Fibroblast of pulmonary artery (primary cell): Measurements from ENCODE around the gene CLN5.
"Not testable (repeated sequence)": the region's sequence is repeated elsewhere in the genome, so short reads cannot be mapped to it uniquely, and the experiment has no call there.

Experiments used
- DNase-seq: peaks from one replicate; pipeline ENCODE4 v3.0.0-alpha.2; 2010; ENCODE audit warnings: low read depth
- H3K4me3 ChIP-seq: replicated peaks from 2 replicates; pipeline ENCODE4 v1.5.1; 2011; ENCODE audit warnings: low read depth, mild to moderate bottlenecking, control low read depth, low read length, moderate library complexity
- TF ChIP-seq, protein P1 (sequence below): IDR thresholded peaks from 2 replicates; pipeline ENCODE4 v1.5.1; 2011; ENCODE audit warnings: mild to moderate bottlenecking, control low read depth, low read length, inconsistent platforms; ENCODE audit errors: missing control alignments

Gene CLN5

DNA sequence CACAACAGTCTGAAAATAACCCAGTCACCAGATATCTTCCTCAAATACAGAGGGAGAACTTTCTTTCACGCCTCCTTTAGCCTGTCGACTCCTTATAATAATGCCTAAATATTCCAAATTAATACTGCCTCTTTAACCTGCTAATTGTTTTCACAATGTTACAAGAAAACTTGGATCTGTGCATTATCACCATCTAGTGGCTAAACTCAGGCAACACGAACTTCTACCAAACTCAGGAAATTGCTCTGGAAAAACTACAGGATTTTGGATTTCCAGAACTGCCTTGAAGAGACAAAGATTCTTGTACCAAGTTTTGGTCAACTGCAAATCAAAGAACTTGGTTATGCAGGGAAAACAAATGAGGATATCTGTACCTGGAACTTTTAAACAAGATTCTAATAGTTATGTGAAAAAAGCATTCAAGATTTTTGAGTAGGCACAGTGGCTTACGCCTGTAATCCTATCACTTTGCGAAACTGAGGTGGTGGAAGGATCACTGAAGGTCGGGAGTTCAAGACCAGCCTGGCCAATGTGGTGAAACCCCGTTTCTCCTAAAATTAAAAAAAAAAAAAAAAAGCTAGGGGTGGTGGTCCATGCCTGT is 10.8 kb downstream of the CLN5 start:
- H3K4me3 ChIP-seq: no peak overlapping the region
- DNase-seq: peak; percentile 65
- TF ChIP-seq, protein P1, sequence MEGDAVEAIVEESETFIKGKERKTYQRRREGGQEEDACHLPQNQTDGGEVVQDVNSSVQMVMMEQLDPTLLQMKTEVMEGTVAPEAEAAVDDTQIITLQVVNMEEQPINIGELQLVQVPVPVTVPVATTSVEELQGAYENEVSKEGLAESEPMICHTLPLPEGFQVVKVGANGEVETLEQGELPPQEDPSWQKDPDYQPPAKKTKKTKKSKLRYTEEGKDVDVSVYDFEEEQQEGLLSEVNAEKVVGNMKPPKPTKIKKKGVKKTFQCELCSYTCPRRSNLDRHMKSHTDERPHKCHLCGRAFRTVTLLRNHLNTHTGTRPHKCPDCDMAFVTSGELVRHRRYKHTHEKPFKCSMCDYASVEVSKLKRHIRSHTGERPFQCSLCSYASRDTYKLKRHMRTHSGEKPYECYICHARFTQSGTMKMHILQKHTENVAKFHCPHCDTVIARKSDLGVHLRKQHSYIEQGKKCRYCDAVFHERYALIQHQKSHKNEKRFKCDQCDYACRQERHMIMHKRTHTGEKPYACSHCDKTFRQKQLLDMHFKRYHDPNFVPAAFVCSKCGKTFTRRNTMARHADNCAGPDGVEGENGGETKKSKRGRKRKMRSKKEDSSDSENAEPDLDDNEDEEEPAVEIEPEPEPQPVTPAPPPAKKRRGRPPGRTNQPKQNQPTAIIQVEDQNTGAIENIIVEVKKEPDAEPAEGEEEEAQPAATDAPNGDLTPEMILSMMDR: peak; percentile 85

DNA sequence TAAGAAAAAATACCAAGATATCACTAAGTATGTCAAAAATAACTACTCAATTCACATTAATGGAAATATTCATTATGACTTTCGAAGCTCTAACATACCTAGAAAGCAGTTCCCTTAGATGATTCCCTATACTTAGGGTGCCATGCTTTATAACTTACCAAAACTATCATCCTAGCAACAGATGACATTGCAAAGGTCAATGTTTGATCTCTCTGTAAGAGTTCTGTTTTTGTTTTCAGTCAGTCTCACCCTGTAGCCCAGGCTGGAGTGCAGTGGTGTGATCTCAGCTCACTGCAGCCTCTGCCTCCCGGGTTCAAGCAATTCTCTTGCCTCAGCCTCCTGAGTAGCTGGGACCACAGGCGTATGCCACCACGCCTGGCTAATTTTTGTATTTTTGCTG is 16.5 kb downstream of the CLN5 start:
- not testable (repeated sequence) for H3K4me3 ChIP-seq

DNA sequence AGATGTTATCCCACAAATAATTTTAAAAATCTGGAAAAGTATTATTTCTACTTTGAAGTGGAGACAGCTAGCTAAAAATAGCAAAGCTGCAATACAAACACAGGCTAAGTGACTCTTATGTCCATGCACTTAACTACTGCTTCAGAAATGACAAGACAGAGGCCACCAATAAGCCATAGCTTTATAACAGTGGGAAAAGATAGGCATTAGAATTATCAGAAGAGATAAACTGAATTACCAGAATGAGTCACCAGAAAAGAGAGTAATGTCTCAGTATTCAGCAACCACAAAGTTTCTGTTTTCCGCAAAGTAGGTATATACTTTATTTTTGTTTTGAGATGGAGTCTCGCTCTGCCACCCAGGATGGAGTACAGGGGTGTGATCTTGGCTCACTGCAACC is 17.1 kb downstream of the CLN5 start:
- no peak overlapping the region for H3K4me3 ChIP-seq
- DNase-seq: no peak
- TF ChIP-seq, protein P1: no peak

More for the DNA sequence above, 16.5 kb downstream of the CLN5 start:
- DNase-seq: not testable (repeated sequence)

GRCh38 chr13:77009719-77010118 is 17.8 kb downstream of the CLN5 start:
- not testable (repeated sequence) for H3K4me3 ChIP-seq, DNase-seq

DNA sequence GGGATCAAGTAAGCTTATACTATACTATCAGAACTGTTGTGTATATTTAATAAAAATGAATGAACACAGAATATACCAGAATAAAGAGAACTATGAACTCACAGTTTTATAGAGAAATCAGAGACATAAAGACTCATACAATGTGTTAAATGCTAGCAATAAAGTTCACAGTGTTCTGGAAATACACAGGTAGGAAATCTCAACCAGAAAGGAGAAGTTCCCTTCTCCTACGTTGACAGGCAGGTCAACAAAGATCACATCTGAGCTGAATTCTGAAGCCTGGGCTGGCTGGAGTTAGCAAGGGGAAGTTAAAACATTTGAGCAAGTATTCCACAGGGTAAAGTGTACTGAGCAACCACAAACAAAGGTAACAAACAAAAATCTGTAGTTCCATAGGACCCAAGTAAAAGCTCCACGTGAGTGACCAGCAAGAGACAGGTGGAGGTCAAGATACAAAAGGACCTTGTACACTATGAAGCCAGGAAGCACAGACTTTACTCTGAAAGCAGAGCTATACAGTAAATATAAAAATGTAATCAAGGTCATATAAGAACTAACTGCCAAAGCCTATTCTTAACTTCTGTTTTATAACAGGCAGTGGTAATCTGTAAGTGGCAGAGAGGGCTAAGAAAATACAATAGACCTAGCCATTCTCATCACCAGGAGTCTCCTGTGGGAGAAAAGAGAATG is 22.1 kb downstream of the CLN5 start:
- DNase-seq: no peak
- H3K4me3 ChIP-seq: no peak overlapping the region
- TF ChIP-seq, protein P1: no peak

DNA sequence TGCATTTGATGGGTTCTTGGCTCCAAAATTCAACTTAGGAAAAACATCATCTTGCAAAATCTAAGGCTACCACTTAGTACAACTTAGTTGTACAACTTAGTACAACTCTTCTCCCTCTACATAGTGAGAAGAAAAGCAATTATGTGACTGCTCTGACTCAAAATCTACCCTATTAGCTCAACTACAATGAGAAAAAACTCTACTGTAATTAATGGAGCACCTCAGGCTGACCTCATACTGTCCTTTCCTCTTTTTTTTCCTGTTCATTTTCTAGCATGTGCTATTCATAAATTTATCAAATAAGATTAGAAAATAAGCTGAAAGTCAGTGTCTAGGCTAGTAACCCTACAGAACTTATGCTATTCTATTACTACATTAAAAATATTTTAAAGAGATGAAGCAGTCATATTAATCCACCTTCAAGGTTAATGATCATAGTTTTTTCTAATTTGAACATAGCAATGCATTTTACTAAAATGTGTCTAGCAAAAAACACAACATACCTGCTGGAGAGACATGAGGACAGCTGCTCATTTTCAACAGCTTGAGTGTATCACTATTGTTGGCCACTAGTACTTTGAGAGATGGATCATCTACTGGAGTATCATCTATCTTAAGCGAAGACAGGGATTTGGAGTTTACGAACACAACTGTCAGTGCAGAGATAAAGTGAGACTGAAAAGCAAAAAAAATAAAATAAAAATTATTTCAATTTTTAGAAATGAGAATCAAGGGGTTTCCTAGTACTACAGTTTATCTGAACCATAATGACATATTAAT is 23.2 kb downstream of the CLN5 start:
- TF ChIP-seq, protein P1: no peak
- no peak for DNase-seq
- H3K4me3 ChIP-seq: no peak overlapping the region

DNA sequence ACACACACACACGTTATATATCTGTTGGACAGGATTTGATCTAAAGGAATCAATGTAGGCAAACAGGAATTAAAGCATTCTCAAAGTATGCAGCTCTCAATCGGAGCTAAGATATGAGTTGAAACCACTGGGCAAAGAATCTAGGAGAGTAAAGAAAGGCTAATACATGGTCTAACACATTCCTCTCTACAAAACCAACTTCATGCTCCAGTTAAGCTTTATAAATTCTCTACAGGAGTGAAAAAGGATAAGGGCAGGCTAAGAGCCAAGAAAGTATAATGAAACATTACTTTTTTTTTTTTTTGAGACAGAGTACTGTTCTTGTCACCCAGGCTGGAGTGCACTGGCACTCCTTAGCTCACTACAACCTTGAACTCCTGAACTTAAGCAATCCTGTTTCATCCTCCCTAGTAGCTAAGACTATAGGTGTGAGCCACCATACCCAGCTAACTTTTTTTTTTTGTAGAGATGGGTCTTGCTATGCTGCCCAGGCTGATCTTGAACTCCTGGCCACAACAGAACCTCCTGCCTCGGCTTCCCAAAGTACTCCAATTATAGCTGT is 24.5 kb downstream of the CLN5 start:
- H3K4me3 ChIP-seq: no peak overlapping the region
- DNase-seq: no peak
- TF ChIP-seq, protein P1: no peak
